Measurements from ENCODE around the gene PEBP1. TPM values are rescaled to one million over a fixed set of nuclear protein-coding genes. Genes with fewer than 3 reads are reported as not detected.

The PEBP1 gene
- total RNA-seq, 1 experiment from 2014 or later, result 320 TPM

GRCh38 chr12:118189741-118190191 lies 53.8 kb downstream of the PEBP1 start:
- Mint-ChIP-seq H3K4me3 (peak overlapping the region; percentile 34 to 68; a peak in 4 of 5 replicates), H3K36me3 (ENCODE audit: insufficient read depth in 1 of 3, low read depth in 3 of 3) (no peaks in the 10 kb centered on the region), H3K4me1 (peaks cover 18 to 24% of the 10 kb centered on the region in 2 experiments), H3K9me3 (no peaks in the 10 kb centered on the region), H3K27me3 (ENCODE audit: low read depth) (no peaks in the 10 kb centered on the region), H3K27ac (peak overlapping the region; percentile 47 to 95 (median 91))
- Histone ChIP-seq H4K5ac (ENCODE audit: insufficient read length, low read depth, low read length) (no peak overlapping the region), H3K9ac (ENCODE audit: extremely low read depth, insufficient read length, low read length) (no peak overlapping the region), H3K4ac (ENCODE audit: low read depth, low read length) (no peak overlapping the region), H3K79me1 (ENCODE audit: insufficient read depth, low read depth, low read length, poor library complexity, severe bottlenecking) (no peaks in the 10 kb centered on the region), H3K18ac (ENCODE audit: insufficient read length, low read depth, low read length) (no peak overlapping the region), H3K79me2 (ENCODE audit: insufficient read depth, low read length) (no peaks in the 10 kb centered on the region), H2AK5ac (ENCODE audit: insufficient read length, low read length) (no peak overlapping the region), H3K14ac (ENCODE audit: insufficient read depth, low read length) (no peak overlapping the region), H4K20me1 (ENCODE audit: control insufficient read depth, insufficient read depth, insufficient read length) (no peaks in the 10 kb centered on the region), H2AFZ (ENCODE audit: low read length) (no peak overlapping the region), H3K23me2 (ENCODE audit: insufficient read length, low read depth, low read length, poor library complexity, severe bottlenecking) (no peaks in the 10 kb centered on the region), H3K4me1 (ENCODE audit: insufficient read depth, low read length) (no peaks in the 10 kb centered on the region), H2BK120ac (ENCODE audit: low read depth, low read length, poor library complexity, severe bottlenecking) (no peak overlapping the region), H3K27ac (ENCODE audit: insufficient read length, low read depth, low read length) (no peak overlapping the region), H3K23ac (ENCODE audit: insufficient read length, low read depth, low read length) (no peak overlapping the region), H3T11ph (ENCODE audit: low read length) (no peak overlapping the region), H2BK5ac (ENCODE audit: insufficient read length, low read length) (no peak overlapping the region), H2BK12ac (ENCODE audit: insufficient read length, low read depth, low read length) (no peak overlapping the region), H3K4me2 (ENCODE audit: insufficient read depth, insufficient read length, low read length) (peak overlapping the region; percentile 44), H3K27me3 (ENCODE audit: insufficient read depth, low read length) (no peaks in the 10 kb centered on the region), H3K9me3 (ENCODE audit: control insufficient read depth, low read depth, low read length) (no peaks in the 10 kb centered on the region), H2BK15ac (ENCODE audit: low read depth, low read length) (no peak overlapping the region), H3K56ac (ENCODE audit: insufficient read length, low read depth, low read length) (no peak overlapping the region), H4K91ac (ENCODE audit: insufficient read length, low read depth, low read length) (no peak overlapping the region), H4K8ac (replicated peaks; ENCODE audit: insufficient read length, low read depth, low read length) (no peak overlapping the region), H2BK20ac (ENCODE audit: low read depth, low read length, poor library complexity, severe bottlenecking) (no peak overlapping the region)
- no peak for TF ChIP-seq CTCF (conservative IDR thresholded peaks at IDR 0.05)
- peak; percentile 63 for DNase-seq
- WGBS (ENCODE audit: extremely low coverage, insufficient read length, low lambda C conversion rate), result no CpG with 5 or more reads among the region's 14 CpGs
